ENCODE data around the gene LRRC43.
"Not testable (repeated sequence)": the region's sequence is repeated elsewhere in the genome, so short reads cannot be mapped to it uniquely, and the experiment has no call there.

The LRRC43 gene

DNA sequence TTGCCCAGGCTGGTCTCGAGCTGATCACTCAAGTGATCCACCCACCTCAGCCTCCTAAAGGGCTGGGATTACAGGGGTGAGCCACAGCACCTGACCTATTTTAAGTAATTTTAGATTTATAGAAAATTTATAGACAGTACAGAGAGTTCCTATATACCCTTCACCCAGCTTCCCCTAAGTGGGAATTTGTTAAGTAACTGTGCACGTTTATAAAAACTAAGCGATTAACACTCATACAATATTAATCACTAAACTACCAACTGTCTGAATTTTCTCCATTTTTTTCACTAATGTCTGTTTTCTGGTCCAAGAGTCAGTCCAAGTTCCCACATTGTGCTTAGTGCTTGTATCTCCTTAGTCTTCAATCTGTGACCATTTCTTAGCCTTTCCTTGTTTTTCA lies 14.4 kb upstream of the LRRC43 start:
- no peak overlapping the region for H3K9ac ChIP-seq (ENCODE audit: low read depth, low read length)

DNA sequence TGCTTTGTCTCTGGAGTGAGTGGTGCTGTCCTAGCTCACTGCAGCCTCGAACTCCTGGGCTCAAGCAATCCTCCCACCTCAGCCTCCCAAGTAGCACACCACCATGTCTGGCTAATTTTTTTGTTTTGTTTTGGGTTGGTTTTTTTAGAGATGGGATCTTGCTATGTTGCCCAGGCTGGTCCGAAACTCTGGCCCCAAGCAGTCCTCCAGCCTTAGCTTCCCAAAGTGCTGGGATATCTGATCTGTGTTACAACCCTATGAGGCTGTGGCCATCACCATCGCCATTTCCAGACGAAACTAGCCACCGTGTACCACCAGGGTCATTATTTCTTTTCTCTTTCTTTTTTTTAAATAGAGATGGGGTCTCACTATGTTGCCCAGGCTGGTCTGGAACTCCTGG lies 11.5 kb upstream of the LRRC43 start:
- H3K9ac ChIP-seq (ENCODE audit: low read depth, low read length), result no peak overlapping the region
- no peaks in the 10 kb centered on the region for H3K9me3 ChIP-seq (ENCODE audit: control insufficient read depth, insufficient read depth, low read length)
- no peaks in the 10 kb centered on the region for H3K36me3 ChIP-seq (ENCODE audit: insufficient read depth, low read length)
- peaks cover 6% of the 10 kb centered on the region; the same call in 1 of the 2 replicates for H3K4me1 ChIP-seq (ENCODE audit: insufficient read depth, low read length)

More for the DNA sequence above, 14.4 kb upstream of the LRRC43 start:
- peaks cover 6% of the 10 kb centered on the region; the same call in 1 of the 2 replicates for H3K4me1 ChIP-seq (ENCODE audit: insufficient read depth, low read length)
- no peaks in the 10 kb centered on the region for H3K9me3 ChIP-seq (ENCODE audit: control insufficient read depth, insufficient read depth, low read length)
- no peaks in the 10 kb centered on the region for H3K36me3 ChIP-seq (ENCODE audit: insufficient read depth, low read length)

DNA sequence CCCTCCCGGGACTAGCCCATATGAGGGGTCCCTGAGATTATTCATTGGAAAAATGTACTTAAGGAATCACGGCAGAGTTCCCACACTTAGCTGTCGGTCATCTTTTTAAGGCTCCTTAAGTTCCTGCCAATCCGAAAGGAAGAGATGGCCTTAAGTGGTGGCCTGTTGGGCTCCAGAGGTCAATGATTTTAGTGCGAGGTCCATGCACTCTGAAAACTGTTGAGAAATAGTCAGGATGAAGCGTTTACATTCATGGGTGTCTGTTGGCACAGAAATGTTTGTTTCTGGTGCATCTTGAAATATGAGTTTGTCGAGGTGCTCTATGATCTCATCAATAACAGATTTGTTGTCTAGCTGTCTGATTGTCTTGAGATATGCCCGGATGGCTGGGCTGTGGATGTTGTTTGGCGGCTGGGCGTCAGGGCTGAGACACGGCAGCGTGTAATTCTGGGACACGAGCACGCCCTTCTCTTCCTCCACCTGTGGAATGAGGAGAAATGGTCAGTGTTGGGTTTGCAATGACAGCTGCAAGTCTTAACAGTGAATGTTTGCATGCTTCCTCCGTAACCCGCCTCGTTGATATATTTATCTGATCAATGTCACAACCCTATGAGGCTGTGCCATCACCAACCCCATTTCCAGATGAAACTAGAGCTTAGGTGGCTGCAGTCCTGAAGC lies 10.5 kb upstream of the LRRC43 start:
- no peak overlapping the region for H3K9ac ChIP-seq (ENCODE audit: low read depth, low read length)
- H3K9me3 ChIP-seq (ENCODE audit: control insufficient read depth, insufficient read depth, low read length), result no peaks in the 10 kb centered on the region
- no peaks in the 10 kb centered on the region for H3K4me1 ChIP-seq (ENCODE audit: insufficient read depth, low read length)
- H3K36me3 ChIP-seq (ENCODE audit: insufficient read depth, low read length), result no peaks in the 10 kb centered on the region

DNA sequence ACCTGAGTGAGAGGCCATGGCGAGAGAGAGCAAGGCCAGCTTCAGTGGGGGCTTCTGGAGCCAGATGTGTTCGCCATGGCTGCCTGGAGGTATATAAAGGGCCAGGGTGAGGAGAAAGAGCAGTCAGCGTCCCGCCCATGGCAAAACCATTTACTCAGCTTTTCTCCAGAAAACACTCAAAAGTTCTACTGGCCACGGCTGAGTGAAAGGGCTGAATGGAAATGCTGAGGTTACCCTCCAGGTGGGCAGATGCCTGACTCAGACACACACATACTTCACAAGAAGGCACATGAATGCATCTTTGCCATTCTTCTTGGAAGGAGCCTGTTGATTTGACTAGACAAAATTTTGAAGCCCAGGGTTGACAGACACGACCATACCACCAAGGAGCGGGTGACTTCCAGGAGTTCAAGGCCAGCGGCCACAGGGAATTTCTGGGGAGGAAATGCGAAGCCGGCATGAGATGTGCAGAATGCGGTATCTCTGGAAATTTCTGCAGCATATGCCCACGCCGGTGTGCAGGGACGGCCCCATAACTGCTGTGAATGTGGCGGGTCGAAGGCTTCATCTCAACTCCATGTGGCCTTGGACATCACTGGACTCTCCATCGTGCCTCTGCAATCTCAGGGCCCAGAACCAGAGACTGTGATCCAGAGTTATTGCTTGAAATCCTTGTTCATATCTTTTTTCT lies 8.6 kb upstream of the LRRC43 start, which contains the start of gene IL31:
IL31 (minus strand) TSS at position 67 of the 691 bp plus-strand sequence; CDS start at position 18, 49 bp downstream.
- H3K36me3 ChIP-seq (ENCODE audit: insufficient read depth, low read length), result no peaks in the 10 kb centered on the region
- H3K9ac ChIP-seq (ENCODE audit: low read depth, low read length), result no peak within 1 kb of the TSS
- no peaks in the 10 kb centered on the region for H3K4me1 ChIP-seq (ENCODE audit: insufficient read depth, low read length)
- H3K9me3 ChIP-seq (ENCODE audit: control insufficient read depth, insufficient read depth, low read length), result no peaks in the 10 kb centered on the region

DNA sequence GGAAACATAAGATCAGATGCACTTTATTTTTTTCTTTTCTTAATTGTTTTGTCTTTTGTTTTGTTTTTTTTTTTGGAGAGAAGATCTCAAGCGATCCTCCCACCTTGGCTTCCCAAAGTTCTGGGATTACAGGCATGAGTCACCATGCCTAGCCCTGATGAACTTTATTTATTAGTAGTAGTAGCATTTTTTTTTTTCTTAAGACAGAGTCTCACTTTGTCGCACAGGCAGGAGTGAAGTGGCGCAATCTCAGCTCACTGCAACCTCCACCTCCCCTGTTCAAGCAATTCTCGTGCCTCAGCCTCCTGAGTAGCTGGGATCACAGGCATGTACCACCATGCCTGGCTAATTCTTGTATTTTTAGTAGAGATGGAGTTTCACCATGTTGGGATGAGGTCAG lies 6.5 kb upstream of the LRRC43 start:
- not testable (repeated sequence) for H3K4me1 ChIP-seq (ENCODE audit: insufficient read depth, low read length); H3K36me3 ChIP-seq (ENCODE audit: insufficient read depth, low read length); H3K9ac ChIP-seq (ENCODE audit: low read depth, low read length); H3K9me3 ChIP-seq (ENCODE audit: control insufficient read depth, insufficient read depth, low read length)

DNA sequence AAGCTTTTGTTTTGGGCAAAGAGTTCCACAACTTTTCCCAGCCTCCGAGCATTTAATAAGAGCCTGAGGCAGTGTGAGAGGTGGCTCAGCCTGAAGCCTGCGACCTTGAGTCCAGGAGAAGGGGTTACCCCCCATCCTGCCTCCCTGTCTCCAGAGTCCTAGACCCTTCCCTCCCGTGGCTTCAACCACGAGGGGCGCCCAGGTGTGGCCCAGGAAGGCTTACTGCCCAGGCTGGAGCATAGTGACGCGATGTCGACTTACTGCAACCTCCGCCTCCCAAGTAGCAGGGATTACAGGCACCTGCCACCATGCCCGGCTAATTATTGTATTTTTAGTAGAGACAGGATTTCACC lies 641 bp downstream of the LRRC43 start:
- H3K9me3 ChIP-seq (ENCODE audit: control insufficient read depth, insufficient read depth, low read length), result no peaks in the 10 kb centered on the region
- no peaks in the 10 kb centered on the region for H3K36me3 ChIP-seq (ENCODE audit: insufficient read depth, low read length)
- H3K4me1 ChIP-seq (ENCODE audit: insufficient read depth, low read length), result peaks cover 5% of the 10 kb centered on the region; the same call in 1 of the 2 replicates
- peak overlapping the region; percentile 60; the same call in 1 of the 2 replicates for H3K9ac ChIP-seq (ENCODE audit: low read depth, low read length)

DNA sequence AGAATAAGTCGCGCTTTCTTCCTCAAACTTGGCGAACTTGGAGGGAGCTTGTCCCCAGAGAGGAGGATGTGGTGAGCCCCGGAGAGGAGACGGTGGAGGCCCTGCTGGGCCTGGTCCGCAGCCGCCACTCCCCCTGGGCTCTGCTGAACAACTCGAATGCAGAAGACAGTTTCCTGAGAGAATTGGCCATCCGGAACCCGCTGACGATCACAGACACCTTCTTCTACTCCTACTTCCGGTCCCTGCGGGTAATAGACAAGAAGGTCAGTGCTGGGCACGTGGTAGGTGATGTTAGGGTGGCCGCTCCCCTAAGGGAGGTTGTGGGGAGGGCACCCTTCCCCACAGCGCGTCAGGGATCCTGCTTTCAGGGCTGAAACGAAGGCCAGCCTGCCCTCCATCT lies 1.6 kb downstream of the LRRC43 start:
- H3K36me3 ChIP-seq (ENCODE audit: insufficient read depth, low read length), result no peaks in the 10 kb centered on the region
- peaks cover 5% of the 10 kb centered on the region; the same call in 1 of the 2 replicates for H3K4me1 ChIP-seq (ENCODE audit: insufficient read depth, low read length)
- H3K9me3 ChIP-seq (ENCODE audit: control insufficient read depth, insufficient read depth, low read length), result no peaks in the 10 kb centered on the region
- no peak overlapping the region for H3K9ac ChIP-seq (ENCODE audit: low read depth, low read length)

DNA sequence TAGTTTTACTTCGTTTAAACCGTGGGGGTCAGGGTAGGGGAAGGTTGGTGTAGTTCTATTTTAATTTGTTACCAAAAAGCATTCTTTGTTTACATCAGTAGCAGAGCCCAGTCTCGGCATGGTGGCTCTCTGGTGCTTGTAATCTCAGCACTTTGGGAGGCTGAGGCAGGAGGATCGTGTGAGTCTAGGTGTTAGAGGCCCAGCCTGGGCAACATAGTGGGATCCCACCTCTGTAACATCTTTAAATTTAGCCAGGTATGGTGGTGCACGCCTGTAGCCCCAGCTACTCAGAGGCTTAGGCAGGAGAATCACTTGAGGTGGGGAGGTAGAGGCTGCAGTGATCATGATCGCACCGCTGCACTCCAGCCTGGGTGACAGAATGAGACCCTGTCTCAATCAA lies 2.2 kb downstream of the LRRC43 start:
- Histone ChIP-seq H3K9ac (ENCODE audit: low read depth, low read length) (no peak overlapping the region), H3K9me3 (ENCODE audit: control insufficient read depth, insufficient read depth, low read length) (no peaks in the 10 kb centered on the region), H3K4me1 (ENCODE audit: insufficient read depth, low read length) (peaks cover 5% of the 10 kb centered on the region; the same call in 1 of the 2 replicates), H3K36me3 (ENCODE audit: insufficient read depth, low read length) (no peaks in the 10 kb centered on the region)

DNA sequence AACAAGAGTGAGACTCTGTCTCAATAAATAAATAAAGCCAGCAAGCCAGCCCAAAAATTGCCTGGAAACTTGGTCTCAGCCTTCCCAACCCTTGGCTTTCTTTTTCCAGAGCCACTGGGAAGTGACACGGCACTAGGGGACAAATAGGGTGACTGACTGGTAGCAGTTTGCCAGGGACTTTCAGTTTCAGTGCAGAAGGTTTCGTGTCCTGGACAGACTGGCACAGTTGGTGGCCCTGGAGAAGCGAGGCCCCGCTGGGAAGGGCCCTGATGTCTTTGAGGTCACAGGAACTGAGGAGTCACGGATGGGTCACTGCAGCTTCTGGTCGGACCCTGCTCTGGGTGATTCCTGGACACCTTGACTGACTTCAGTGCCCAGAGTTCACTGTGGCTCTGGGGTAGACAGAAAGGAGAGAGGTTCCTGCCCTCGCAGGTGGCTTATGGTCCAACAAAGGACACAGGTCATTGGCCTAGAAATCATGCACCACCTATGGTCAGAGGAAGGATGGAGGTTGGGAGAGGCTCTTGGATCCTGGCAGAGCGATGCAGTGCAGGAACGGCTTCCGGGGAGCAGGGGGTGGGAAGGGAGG lies 2.7 kb downstream of the LRRC43 start:
- Histone ChIP-seq H3K4me1 (ENCODE audit: insufficient read depth, low read length) (peaks cover 5% of the 10 kb centered on the region; the same call in 1 of the 2 replicates), H3K9ac (ENCODE audit: low read depth, low read length) (no peak overlapping the region), H3K36me3 (ENCODE audit: insufficient read depth, low read length) (no peaks in the 10 kb centered on the region), H3K9me3 (ENCODE audit: control insufficient read depth, insufficient read depth, low read length) (no peaks in the 10 kb centered on the region)

DNA sequence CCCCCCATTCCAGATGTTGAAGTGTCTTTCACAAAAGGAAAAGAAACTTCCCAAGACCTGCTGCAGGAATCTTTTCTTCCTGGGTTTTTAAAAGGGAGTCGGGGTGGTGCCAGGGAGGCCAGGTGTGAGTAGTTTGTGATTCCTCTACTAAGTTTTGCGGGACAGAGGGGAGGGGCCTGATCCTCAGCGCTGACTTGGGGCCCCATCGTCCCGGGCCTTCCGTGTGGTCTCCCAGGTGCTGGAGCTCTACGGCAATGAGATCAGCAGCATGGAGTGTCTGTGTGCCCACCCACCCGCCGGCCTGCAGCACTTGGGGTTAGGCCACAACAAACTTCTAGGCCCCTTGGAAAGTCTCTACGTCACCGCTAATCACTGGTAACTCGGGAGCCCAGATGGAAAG lies 4.5 kb downstream of the LRRC43 start:
- Histone ChIP-seq H3K4me1 (ENCODE audit: insufficient read depth, low read length) (peaks cover 5% of the 10 kb centered on the region; the same call in 1 of the 2 replicates), H3K9me3 (ENCODE audit: control insufficient read depth, insufficient read depth, low read length) (no peaks in the 10 kb centered on the region), H3K9ac (ENCODE audit: low read depth, low read length) (no peak overlapping the region), H3K36me3 (ENCODE audit: insufficient read depth, low read length) (no peaks in the 10 kb centered on the region)

DNA sequence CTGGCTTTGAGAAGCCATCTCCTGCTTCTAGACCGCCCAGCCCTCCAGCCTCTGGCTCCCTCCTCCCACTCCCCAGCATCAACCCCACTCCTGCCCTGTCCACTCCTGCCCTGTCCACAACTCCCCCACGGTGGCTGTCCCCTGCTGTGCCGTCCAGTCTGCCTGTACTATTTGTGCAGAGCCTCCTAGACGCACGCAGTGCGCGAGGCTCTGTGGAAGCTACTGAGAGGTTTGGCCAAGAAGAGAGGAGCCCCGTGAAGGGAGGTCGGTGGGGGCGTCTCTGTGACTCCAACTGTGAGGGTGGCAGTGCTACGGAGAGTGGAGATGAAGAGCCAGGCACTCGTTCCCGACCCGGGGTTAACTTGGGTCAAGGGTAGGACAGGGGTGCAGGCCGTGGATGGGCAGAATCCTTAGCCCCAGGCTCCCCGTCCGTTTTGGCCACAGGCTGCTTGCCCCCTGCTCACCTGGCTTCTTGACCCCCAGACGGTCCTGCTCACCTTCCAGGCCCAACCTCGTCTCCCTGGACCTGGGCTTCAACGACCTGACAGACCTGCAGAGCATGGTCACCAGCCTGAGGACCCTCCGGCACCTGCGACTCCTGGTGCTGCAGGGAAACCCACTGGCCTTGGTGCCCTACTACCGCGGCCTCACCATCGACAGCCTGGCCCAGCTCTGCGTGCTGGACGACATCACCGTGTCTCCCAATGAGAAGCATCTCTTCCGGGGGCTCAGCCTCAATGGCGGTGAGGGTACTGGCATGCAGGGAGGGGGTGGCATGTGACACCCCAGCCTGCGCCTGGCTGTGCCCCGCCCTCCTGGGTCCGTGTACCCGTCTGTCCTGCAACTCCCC lies 6.9 kb downstream of the LRRC43 start:
- no peaks in the 10 kb centered on the region for H3K36me3 ChIP-seq (ENCODE audit: insufficient read depth, low read length)
- H3K4me1 ChIP-seq (ENCODE audit: insufficient read depth, low read length), result peaks cover 5% of the 10 kb centered on the region; the same call in 1 of the 2 replicates
- H3K9ac ChIP-seq (ENCODE audit: low read depth, low read length), result no peak overlapping the region
- H3K9me3 ChIP-seq (ENCODE audit: control insufficient read depth, insufficient read depth, low read length), result no peaks in the 10 kb centered on the region

DNA sequence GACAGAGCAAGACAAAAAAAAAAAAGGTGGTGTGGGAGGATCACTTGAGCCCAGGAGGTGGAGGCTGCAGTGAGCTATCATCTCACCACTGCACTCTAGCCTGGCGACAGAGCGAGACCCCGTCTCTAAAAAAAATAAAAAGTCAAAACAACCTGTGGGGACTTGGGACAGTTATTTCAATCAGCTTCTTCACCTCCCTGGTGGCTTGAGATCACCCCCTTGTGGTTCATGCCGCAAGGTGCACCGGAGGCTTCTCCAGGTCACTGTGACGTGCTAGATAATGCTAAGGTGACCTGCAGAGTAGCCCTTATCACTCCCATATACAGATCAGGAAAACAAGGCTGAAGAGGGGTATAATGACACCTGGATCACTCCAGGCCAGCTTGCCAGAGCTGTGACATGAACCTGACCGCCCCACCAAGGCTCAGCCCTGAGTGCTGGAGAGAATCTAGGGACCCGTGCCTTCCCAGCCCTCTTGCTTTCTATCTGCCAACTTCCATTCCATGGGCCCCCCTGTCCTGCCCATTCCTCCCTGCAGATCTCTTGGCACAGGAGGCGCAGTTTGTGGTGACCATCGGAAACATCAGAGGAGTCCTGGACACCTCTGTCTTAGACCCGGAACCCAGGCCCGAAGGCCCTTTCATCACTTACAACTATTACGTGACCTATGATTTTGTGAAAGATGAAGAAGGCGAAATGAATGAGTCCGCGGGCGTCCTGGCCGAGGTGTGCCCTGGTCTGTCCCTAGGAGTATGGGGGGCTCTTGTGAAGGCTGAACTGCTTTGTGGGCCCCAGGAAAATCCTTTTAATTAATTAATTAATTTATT lies 8.1 kb downstream of the LRRC43 start:
- Histone ChIP-seq H3K4me1 (ENCODE audit: insufficient read depth, low read length) (peaks cover 5% of the 10 kb centered on the region; the same call in 1 of the 2 replicates), H3K36me3 (ENCODE audit: insufficient read depth, low read length) (no peaks in the 10 kb centered on the region), H3K9ac (ENCODE audit: low read depth, low read length) (no peak overlapping the region), H3K9me3 (ENCODE audit: control insufficient read depth, insufficient read depth, low read length) (no peaks in the 10 kb centered on the region)

DNA sequence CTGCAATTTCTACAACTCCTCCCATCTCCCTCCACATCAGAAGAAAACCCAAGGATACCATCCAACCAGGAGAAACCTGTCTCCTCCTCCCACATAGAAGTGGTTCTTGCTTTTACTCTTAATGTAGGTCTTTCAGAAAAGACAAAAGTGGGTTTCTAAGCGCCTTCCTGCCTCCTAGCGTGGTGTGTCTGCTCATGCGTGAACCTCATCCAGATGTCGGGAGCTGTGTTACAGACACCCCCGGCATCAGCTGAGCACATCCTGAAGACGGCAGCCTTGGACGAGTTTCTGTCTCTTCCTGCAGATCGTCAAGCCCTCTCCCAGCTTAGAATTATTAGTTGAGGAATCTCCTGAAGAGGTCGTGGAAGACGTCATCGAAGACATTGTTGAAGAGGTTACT lies 9.5 kb downstream of the LRRC43 start:
- Histone ChIP-seq H3K4me1 (ENCODE audit: insufficient read depth, low read length) (peaks cover 3% of the 10 kb centered on the region; the same call in 1 of the 2 replicates), H3K9ac (ENCODE audit: low read depth, low read length) (no peak overlapping the region), H3K9me3 (ENCODE audit: control insufficient read depth, insufficient read depth, low read length) (no peaks in the 10 kb centered on the region), H3K36me3 (ENCODE audit: insufficient read depth, low read length) (no peaks in the 10 kb centered on the region)

All from ES-I3 (cell line).